ENCODE results near the gene CHP1. TPM values are rescaled to one million over a fixed set of nuclear protein-coding genes. Genes with fewer than 3 reads are reported as not detected.
"Not testable (repeated sequence)": the region's sequence is repeated elsewhere in the genome, so short reads cannot be mapped to it uniquely, and the experiment has no call there.

The CHP1 gene
- total RNA-seq, 4 donors from 2014 or later = 115 to 241 (median 160) TPM

DNA sequence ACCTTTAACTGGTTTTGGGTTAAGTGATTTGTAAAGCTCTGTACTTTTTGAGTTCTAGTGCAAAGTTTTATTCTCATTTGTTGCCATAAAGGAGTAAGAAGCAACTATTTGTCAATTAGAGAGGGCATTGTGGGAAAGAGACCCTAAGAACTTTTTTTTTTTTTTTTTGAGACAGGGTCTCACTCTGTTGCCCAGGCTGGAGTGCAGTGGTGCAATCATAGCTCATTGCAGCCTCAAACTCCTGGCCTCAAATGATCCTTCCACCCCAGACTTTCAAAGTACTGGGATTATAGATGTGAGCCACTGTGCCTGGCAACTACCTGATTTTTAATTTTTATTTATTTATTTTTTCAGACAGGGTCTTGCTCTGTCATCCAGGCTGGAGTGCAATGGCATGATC is 4.9 kb downstream of the CHP1 start:
- Histone ChIP-seq H3K36me3 (peaks cover 0 to 4% (median 0%) of the 10 kb centered on the region in 3 donors), H3K4me1 (peaks cover 0 to 39% (median 11%) of the 10 kb centered on the region in 3 donors), H3K4me3 (no peak overlapping the region), H3K9me3 (no peaks in the 10 kb centered on the region), H3K27ac (no peak overlapping the region), H3K27me3 (no peaks in the 10 kb centered on the region)
- intact Hi-C loops (cut with DNase I) = no loop called here
- TF ChIP-seq, protein P1, sequence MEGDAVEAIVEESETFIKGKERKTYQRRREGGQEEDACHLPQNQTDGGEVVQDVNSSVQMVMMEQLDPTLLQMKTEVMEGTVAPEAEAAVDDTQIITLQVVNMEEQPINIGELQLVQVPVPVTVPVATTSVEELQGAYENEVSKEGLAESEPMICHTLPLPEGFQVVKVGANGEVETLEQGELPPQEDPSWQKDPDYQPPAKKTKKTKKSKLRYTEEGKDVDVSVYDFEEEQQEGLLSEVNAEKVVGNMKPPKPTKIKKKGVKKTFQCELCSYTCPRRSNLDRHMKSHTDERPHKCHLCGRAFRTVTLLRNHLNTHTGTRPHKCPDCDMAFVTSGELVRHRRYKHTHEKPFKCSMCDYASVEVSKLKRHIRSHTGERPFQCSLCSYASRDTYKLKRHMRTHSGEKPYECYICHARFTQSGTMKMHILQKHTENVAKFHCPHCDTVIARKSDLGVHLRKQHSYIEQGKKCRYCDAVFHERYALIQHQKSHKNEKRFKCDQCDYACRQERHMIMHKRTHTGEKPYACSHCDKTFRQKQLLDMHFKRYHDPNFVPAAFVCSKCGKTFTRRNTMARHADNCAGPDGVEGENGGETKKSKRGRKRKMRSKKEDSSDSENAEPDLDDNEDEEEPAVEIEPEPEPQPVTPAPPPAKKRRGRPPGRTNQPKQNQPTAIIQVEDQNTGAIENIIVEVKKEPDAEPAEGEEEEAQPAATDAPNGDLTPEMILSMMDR (IDR thresholded peaks at IDR 0.05) = no peak
- no peak for TF ChIP-seq POLR2A (IDR thresholded peaks at IDR 0.05)
- DNase-seq = no peak

DNA sequence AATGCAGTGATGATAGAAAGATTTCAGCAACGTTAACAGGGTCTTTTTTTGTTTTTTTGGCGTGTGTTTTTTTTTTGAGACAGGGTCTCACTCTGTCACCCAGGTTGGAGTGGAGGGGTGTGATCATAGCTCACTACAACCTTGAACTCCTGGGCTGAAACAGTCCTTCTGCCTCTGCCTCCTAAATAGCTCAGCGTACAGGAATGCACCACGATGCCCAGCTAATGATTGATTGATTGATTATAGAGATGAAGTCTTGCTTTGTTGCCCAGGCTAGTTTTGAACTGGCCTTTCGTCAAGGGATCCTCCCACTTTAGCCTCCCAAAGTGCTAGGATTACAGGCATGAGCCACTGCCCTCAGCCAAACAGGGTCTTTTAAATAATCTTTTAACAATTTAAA is 7.0 kb downstream of the CHP1 start:
- TF ChIP-seq, protein P1 (IDR thresholded peaks at IDR 0.05) = no peak
- no peaks in the 10 kb centered on the region for H3K9me3 ChIP-seq
- H3K27ac ChIP-seq = no peak overlapping the region
- no peaks in the 10 kb centered on the region for H3K27me3 ChIP-seq
- peaks cover 0 to 24% (median 5%) of the 10 kb centered on the region in 3 donors for H3K36me3 ChIP-seq
- intact Hi-C loops (cut with DNase I) = no loop called here
- WGBS, 2 donors = 59 to 82% methylated on average over 4 to 5 of the region's 5 CpGs
- peaks cover 0 to 23% (median 4%) of the 10 kb centered on the region in 3 donors for H3K4me1 ChIP-seq
- no peak for DNase-seq
- H3K4me3 ChIP-seq = no peak overlapping the region

DNA sequence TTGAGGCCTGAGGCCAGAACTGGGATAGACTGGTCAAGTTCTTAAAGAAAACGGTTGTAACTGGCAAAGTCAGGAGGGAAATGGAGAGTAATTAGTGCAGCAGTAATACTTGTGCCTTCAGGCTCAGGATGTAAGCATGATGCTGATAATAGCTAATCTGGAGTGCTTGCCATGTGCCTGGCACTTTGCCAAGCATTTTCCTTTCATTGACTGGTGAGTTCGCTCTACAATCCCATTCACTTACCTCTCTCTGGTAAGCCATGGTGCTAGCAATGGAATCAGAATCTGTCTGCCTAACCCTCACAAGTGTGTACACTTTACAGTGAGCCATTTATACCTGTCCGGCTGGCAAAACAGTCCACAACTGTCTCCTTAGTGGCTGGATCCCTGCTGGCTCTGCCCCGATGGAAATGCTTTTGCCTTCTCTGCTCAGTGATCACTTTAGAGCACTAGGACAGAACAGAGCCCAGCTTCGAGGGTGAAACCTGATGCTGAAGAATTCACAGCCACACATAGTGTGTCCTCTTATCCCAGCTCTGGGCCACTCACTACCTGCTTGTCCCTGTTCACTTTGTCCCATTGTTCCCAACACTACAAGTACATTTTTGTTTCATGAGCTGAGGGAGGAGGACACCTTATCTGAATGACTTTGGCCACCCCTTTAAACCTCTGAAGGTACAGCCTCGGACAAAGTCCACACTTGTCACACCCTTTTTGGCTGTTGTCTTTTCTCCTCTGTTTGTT is 10.3 kb downstream of the CHP1 start:
- H3K4me3 ChIP-seq = no peak overlapping the region
- WGBS, 2 donors = 84 to 88% methylated on average over 6 of the region's 6 CpGs
- no peaks in the 10 kb centered on the region for H3K9me3 ChIP-seq
- TF ChIP-seq POLR2A (IDR thresholded peaks at IDR 0.05) = no peak
- TF ChIP-seq, protein P1 (IDR thresholded peaks at IDR 0.05) = no peak
- no peak for DNase-seq
- intact Hi-C loops (cut with DNase I) = no loop called here
- H3K4me1 ChIP-seq = peaks cover 0 to 4% (median 0%) of the 10 kb centered on the region in 3 donors
- peaks cover 0 to 56% (median 5%) of the 10 kb centered on the region in 3 donors for H3K36me3 ChIP-seq
- no peak overlapping the region for H3K27ac ChIP-seq
- H3K27me3 ChIP-seq = no peaks in the 10 kb centered on the region

GRCh38 chr15:41250745-41251144 is 19.7 kb downstream of the CHP1 start:
- Histone ChIP-seq H3K4me1 (peaks cover 0 to 10% (median 0%) of the 10 kb centered on the region in 3 donors), H3K36me3 (peaks cover 0 to 70% (median 3%) of the 10 kb centered on the region in 3 donors)
- H3K4me3 ChIP-seq; intact Hi-C loops (cut with DNase I); H3K27me3 ChIP-seq; H3K27ac ChIP-seq; DNase-seq; H3K9me3 ChIP-seq: not testable (repeated sequence)
- 73 to 94% methylated on average over 8 of the region's 8 CpGs for WGBS, 2 donors

DNA sequence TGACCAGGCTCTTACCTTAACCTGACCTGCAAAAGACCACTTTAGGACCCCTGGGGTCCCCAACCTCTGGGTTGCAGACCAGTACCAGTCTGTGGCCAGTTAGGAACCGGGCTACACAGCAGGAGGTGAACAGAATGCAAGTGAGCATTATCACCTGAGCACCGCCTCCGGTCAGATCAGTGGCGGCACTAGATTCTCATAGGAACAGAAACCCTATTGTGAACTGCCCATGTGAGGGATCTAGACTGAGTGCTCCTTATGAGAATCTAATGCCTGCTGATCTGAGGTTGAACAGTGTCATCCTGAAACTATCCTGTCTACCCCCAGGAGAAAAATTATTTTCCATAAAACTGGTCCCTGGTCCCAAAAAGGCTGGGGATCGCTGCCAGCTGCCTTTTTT is 20.3 kb downstream of the CHP1 start:
- H3K27me3 ChIP-seq = no peaks in the 10 kb centered on the region
- no peak overlapping the region for H3K27ac ChIP-seq
- 80 to 100% methylated on average over 3 to 5 of the region's 5 CpGs for WGBS, 2 donors
- H3K4me1 ChIP-seq = peaks cover 0 to 10% (median 0%) of the 10 kb centered on the region in 3 donors
- DNase-seq = no peak
- H3K4me3 ChIP-seq = no peak overlapping the region
- H3K36me3 ChIP-seq = peaks cover 0 to 70% (median 3%) of the 10 kb centered on the region in 3 donors
- TF ChIP-seq, protein P1 (IDR thresholded peaks at IDR 0.05) = no peak
- no peak for TF ChIP-seq POLR2A (IDR thresholded peaks at IDR 0.05)
- intact Hi-C loops (cut with DNase I) = no loop called here
- no peaks in the 10 kb centered on the region for H3K9me3 ChIP-seq

All from esophagus squamous epithelium (tissue), 5 donors.